HG02571 (cell line): ENCODE results near the gene CAMK1G.

Experiments used
- ATAC-seq: cut with Tn5 transposase; IDR thresholded peaks from one replicate; pipeline ENCODE4 v1.9.1; 2021; ENCODE audit warnings: mild to moderate bottlenecking, moderate library complexity; ENCODE audit not compliant: unreplicated experiment

Gene CAMK1G

DNA sequence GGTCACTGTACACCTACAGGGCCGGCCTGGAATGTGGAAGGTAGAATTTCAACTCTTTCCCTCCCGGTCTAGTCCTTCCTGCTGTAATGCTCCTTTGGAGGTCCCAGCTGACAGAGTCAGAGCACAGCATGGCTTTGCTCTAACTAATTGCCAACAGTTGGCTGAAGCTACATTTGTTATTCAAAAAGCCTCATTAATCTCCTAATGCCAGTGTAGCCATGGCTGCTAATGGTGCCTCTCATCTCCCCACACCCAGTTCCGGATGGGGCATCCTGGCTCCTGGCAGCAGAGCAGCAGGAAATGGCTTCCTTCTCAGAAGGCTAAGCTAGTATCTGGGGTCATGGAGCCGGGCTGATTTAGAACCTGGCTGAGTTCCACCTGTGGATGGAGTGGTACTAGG lies 18.7 kb upstream of the CAMK1G start:
- no peak for ATAC-seq

DNA sequence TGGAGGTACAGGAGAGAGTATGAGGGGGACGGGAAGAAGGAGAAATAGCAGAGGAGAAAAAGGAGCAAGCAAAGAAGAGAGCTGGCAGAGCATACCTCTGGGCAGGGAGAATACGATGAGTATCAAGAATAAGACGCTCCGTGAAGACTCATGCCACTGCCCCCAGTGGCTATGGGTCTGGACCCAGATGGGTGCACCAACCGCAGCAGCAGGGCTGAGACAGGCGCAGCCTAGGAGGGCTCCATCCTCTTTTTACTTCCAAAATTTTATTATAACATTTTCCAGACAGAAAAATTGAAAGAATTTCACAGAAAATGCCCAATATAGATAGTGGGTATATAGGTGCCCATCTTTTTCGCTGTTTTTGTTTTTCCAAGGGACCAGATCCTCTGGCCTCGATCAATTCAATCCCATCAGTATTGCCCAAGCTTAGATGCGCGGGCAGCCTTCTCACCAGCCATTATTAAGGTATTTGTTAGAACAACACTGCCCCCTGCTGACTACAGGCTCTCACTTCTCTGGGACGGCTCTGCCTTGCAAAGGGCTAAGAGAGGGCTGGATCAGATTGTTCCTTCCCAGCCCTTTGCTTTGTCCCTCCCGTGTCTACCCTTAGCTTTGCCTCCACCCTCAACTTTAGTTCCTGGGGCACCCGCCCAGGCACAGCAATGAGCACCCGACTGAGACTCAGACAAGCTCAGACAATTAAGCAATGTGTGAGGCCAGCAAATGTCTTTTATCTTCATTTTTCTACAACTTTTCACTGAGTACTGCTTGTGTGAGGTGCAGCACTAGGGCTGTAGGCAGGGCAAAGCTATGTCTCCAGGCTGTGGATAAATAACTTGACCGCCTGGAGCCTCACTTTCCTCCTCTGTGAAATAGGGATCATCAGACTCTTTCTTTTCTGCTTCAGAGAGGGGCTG lies 17.5 kb upstream of the CAMK1G start:
- ATAC-seq: peak; percentile 75

DNA sequence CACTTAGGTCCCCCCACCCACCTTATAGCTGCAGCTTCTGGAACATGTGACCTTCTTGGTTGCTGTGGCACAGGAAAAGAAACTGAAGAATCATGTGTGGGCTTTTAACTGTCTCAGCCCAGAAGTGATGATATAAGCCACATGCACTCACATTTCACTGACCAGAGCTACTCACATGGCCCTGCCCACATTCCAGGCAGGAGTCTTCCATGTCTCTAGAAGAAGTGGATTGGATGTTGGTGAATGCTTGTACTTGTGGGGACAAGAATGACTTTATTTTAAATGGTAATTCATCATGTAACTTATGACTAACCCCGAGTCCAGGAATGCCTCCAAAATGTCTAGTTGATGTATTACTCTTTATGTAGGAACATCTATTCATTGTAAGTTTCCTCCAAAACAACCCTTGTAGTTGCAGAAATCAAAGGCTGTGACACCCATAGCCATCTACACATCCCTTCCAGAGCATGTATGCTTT lies 15.8 kb upstream of the CAMK1G start:
- ATAC-seq: no peak

DNA sequence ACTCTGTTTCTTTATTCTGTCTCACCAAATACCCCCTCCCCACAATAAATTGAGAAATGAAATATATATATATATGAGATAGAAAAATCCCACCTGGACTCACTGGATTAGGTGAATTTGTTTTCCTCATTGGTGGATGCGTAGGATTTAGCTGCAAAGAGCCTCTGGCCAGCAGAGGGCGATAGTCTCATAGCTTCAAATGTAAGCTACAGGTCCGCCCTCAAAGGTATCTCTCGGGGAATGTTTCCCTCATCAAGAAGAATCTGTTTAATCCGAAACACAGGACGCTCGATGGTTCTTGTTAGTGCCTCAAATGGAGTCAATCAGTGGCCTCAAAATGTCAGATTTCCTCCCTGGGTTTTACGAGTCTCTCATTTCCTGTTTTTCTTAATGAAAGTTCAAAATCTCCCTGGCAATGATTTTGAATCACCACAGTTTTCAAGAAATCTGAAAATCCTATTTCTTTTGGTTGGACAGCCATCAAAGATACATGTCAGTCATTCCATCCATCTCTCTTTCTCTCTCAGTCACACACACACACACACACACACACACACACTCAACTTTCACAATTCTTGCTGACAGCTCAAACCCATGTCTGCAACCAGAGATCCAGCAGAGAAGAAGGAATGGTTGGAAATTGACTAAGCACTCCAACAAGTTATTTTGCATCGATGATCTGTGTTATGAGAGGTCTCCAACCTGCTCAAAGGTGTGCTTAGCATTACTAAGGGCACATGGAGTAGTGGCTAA lies 13.9 kb upstream of the CAMK1G start:
- ATAC-seq: no peak

DNA sequence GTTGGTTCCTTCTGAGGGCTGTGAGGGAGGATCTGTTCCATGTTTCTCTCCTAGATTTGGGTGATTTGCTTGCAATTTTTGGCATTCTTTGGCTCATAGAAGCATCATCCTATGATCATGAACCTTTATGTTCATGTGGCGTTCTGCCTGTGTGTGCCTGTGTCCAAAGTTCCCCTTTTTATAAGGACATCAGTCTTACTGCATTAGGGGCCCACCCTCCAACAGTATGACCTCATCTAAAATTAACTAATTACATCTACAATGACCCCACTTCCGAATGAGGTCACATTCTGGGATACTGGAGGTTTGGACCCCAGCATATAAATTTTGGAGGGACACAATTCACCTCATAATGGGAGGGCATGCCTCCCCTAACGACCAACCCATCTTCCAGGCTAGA lies 12.8 kb upstream of the CAMK1G start:
- no peak for ATAC-seq

DNA sequence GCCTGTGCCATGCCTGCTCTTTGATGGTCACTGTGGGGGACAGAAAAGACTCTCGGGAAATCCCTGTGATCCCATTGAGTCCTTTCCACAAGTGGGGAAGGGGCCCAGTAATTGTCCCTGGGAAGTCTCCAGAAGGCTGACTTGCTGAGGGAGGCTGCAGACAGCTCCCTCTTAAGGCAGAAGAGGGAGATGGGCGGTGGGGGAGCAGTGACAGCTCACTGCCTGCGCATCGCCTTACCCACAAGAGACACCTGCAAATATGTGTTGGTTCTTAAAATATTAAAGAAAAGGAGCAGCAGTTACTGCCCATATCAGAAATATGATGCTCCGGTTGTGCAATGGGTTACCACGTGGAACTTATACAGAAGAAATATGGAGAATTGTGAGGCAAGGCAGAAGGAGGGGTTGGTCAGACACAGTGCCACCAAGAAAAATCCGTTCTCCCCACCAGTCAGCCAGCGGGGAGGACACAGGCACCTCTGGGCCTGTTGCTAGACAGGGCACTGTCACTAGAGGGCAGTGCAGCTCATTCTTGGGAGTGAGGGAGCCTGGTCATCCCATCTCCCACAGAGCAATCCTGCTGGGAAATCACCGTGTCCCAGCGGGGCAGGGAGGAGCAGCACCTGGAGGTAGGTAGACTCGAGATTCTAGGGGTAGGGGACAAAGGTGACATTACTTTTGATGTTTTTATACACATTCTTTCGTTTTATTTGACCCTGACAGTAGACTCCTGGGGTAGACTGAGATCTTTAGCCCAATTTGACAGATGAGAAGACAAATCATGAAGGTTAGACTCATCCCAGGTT lies 6.9 kb upstream of the CAMK1G start:
- peak; percentile 81 for ATAC-seq

DNA sequence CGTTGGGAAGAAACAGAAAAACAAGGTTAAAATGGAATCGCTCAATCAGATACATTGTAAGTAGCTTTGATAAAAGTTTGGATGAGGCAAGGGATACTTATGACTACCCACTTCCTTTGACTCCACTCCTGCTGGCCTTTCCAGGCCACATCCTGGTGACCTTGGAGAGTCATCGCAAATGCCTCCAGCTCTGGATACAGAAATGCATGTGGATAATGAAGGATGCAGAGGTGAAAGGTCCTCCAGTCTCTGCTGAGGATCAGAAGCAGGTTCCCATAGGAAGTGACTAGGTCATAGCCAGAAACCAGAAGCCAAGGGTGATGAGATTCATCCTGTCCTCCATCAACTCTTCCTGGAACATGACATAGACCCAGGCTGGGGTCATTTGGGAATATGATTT lies 6.2 kb upstream of the CAMK1G start:
- ATAC-seq: no peak

DNA sequence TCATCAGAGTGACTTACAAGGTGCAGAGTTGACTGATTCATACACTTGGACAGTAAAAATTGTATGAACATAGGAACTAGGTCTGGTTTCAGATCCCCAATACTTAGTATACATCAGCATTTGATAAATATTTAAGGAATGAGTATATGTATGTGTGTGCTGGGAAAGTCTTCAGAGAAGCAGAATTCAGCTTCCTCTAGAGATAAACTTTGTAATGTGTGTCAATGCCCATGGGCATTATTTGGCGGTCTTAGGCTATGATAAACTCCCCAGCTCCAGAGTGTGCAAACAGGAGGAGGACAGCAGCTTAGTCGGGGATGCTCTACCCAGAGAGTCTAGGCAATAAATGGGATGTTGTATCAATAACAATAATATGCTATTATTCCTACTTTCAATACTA lies 2.9 kb upstream of the CAMK1G start:
- ATAC-seq: no peak

DNA sequence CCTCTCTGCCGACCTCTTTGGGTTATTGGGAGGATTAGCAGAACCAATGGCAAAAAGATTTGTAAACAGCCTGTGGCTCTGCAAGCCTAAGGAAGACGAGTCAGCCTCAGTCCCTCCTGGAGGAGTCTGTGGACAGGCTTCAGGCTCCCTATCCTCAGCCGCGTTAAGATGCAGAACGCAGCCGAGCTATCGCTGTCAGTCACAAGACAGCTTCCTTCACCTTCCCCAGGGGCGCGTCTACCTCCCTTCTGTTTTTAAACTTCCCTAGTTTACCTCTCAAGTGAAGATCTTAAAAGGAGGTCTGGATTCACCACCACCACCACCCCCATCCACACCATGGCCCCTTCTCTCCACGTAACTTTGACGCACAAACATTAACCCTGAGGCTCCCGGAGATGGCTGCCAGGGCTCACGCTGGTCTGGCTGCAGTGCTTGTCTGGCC lies 738 bp downstream of the CAMK1G start:
- ATAC-seq: no peak

DNA sequence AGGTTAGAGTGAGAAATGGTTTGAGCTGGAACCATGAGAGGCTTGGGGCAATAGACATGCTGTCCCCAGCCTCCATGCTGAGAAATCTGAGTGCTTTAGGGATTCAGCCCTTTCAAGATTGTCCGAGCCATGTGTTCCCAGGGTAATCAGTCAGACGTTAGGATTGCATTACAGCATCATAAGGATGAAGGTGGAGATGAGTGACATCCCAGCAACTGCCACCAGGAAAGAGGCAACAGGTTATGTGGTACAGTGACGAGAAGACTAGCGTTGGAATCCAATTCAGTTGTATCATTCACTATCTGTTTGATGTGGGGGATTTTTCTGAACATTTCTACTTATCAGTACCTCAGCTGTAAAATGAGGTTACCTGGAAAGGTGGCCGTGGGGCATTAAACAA lies 1.7 kb downstream of the CAMK1G start:
- no peak for ATAC-seq

DNA sequence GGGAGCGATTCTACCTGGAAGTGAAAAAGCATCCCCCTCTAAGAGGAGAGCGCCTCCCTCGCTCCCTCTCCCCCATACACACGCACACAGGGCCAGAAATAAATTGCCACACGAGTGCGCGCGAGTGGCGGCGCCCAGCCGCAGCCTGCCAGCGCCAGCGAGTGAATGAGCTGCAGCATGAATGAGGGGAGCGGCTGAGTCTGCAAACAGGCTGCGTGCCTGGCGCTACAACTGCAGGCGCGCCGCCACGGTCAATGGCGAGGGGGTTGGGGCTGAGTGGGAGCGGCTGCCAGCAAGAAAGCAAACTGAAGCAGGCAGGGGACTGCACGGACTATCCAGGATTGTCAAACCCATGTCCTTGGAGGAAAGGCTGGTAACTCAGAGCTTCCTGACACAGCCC lies 2.2 kb downstream of the CAMK1G start:
- ATAC-seq: no peak

DNA sequence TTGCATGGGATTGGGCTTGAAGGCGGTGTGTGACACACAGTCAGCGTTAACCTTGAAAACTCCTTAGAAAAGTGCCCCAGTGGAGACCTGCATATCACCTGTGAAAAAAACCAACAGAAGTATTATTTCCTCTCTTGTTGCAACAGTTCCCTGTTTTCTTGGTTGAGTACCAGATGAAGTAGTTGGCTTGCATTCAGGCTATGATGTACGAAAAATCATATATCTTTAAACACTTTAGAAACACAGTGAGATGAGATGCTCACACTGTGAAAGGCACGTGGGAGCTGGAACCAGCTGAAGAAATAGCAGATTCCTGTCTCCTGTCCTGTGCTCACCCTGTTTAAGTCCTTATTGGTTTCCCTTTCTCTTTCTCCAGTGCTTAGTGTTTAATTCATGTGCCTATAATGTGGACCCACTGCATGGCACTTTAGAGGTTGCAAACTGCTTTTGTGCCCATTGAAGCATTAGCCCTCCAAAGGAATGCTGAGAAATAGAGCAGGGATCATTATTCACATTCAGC lies 2.8 kb downstream of the CAMK1G start:
- ATAC-seq: no peak

DNA sequence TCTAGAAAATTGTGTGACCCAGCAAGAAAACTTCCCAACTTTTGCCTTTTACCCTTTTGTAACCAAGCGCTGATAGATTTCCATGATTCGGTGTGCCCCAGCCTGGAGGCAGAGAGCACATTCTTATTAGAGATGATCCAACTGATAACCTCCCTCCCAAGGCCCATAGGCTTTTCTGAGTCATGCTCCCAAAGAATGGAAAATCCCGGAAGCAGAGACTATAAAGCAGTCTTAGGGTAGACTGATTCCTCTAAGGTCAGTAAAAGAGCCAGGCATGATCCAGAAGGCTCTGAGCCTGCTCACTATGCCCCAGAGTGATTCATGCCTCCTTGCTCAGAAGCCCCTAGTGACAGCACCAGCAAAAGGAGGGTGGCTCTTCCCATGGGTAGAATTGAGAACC lies 4.3 kb downstream of the CAMK1G start:
- ATAC-seq: no peak

DNA sequence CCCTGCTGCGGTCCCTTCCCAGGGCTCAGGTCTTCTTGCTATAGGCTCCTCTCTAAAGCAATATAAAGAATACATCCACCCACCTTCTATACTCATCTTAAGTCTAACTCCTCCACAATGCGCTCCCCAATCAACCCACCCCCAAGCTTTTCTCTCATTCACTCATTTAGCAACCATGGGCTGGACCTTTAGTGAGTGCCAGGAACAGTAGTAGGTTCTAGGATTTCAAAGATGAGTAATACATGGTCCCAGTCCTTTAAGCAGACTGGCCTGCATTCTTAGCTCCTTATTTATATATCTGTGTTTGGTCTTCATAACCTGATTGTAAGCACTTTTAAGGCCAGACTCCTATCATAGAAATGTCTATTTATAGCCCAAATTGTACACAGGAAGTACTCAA lies 5.9 kb downstream of the CAMK1G start:
- no peak for ATAC-seq

DNA sequence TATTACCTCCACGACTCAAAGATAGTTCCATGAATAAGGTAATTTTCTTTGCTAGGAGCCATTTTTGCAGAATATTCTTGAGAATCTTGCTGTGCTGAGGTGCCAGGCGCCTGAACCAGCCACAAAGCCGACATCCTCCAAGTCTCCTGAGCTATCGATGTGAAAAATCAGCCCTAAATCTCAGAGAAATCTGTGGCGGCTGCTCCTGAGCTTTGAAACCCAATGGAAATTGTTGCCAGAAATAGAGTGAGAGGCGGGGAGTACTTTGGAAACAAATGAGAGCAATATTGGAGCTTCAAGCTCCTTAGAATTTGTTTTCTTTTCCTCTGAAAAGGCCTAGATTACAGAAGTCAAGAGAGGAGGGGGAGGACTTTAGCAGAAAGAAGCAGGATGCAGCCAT lies 6.3 kb downstream of the CAMK1G start:
- ATAC-seq: no peak

DNA sequence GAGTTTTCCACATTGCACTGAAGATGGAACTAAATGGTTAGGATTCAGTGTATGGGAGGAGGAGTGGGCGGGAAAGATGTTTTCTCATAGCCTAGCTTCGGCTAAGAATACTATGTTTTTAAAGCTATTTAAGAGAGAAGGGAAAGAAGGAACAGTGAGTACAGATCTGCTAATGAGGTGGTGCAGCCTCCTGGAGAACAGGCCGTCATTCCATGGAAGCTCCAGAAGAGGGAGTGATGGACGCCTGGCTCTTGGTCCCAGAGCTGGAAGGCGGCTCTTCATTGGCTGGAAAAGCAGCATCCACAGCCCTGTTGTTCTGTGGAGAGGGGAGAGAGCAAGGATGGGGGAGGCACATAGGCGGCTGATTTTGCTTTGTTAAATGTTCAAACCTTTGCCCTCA lies 6.9 kb downstream of the CAMK1G start:
- no peak for ATAC-seq

DNA sequence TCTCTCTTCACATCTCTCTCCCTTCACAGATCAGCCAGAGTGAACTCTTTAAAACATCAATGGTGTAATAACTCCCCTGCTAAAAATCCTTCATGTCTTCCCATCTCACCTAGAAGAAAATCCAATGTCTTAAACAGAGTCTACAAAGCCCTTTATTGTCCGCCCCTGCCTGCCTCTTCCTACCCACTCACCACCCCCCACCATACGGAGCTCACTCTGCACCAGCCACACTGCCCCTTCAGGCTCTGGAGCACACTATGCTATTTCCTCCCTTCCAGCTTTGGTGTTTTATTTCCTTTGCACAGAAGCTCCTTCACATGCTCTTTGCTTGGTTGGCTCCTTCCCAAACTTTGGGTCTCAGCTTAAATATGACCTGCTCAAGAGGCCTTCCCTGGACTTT lies 10.2 kb downstream of the CAMK1G start:
- ATAC-seq: no peak

DNA sequence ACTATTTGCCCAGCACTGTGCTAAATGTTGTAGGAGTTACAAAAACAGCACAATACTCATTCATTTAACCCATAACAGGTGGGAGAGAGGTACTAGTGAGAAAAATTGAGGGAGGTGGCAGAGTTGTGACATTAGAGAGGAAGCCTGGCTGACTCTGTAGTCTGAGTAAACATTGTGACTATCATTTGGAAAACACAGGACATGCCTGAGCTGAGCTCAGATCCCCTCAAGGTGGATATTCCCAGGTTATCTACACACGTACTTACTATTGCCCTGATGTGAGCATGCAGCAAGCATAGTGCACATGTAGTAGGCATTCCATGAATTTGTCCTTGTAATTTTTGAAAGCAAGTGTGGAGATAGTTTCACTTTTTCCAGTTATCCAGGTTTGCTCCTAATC lies 10.9 kb downstream of the CAMK1G start:
- no peak for ATAC-seq

DNA sequence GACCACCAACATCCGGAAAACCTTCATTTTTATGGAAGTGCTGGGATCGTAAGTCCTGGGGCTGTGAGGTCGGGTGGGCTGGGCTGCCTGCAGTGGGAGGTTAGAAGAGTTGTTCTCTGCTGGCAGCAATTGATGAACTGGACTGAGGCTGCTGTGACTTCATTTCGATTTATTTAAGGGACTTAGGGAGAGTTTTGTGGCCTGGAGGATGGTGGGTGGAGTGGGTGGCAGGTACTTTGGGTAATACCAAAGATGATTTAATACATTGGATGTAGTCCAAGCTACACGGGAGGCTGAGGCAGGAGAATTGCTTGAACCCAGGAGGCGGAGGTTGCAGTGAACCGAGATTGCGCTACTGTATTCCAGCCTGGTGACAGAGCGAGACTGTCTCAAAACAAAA lies 11.5 kb downstream of the CAMK1G start:
- ATAC-seq: no peak

DNA sequence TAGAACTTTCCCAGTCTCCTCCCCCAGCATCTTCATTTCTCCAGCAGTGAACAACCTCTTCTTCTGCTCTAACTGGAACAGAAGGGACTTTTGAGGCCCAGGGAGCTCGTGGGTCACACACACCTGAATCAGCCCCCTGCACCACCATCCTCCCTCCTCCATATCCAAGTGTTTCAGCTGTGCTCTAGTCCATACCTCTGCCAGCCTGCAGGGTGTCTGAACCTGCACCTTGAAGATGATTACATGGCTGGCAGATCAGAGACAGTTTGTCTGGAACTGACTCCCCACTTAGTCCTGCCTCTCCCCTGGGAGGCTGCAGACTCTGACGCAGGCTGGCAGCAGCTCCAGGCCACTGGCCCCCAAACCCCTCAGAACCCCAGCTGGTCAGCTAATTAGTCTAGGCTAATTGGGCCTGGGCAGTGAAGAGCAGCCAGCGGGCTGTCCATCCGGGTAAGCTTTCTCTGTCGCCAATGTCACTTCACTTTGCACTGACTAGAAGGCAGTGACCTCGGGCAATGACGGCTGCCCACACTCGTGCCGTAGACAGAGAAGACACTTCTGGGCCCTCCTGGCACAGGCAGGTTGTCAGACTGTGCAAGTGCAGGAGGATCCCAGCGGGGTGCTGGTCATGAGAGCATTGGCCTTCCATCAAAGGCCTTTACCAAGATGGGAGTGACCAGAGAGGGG lies 12.2 kb downstream of the CAMK1G start:
- no peak for ATAC-seq
